Glomerular endothelial cell (primary cell): ENCODE data around the gene DNAJB4. TPM values are rescaled to one million over a fixed set of nuclear protein-coding genes. Genes with fewer than 3 reads are reported as not detected.

ENCODE experiments used
- DNase-seq: peaks from one replicate; pipeline ENCODE4 v3.0.0-alpha.2; 2011; ENCODE audit warnings: low read depth, low spot score; ENCODE audit errors: extremely low read depth
- total RNA-seq: library from RNA; depleted of rRNA; stranded (reverse); fragments of >200 nt; gene quantifications from 2 replicates; pipeline ENCODE4 v1.2.3, GENCODE V29; 2015

DNAJB4 gene
- total RNA-seq, 1 donor from 2014 or later, result 41.1 TPM

DNA sequence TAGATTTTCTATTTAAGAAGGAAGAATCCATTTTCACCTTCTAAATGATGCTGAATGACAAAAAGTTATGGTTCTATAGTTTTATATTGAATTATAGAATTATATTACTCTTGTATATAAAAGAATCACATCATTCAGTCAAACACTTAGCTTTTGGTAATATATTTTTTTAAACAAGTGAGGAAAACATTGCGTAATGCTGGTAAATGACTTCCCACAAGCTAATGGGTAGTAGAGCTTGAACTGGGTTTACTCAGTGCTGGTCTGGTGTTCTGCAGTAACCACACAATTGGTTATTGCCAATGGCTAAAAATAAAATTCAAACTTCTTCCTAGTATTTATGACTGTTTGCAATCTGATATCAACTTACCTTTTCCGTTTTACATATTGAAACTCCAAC is 30.4 kb downstream of the DNAJB4 start:
- DNase-seq, result no peak

DNA sequence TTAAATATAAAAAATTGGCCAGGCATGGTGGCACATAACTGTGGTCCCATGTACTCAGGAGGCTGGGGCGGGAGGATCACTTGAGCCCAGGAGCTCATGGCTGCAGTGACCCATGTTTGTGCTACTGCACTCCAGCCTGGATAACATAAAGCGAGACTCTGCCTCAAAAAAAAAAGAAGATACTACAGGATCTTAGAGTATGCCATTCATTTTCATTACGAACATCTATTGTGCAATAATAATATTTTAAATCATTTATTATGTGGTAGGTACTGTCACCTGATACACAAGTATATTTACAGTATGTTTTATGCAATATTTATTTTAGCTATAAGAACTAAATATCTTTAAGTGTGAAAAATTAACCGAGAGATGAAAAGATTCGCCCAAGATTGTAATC is 31.7 kb downstream of the DNAJB4 start:
- DNase-seq, result no peak

DNA sequence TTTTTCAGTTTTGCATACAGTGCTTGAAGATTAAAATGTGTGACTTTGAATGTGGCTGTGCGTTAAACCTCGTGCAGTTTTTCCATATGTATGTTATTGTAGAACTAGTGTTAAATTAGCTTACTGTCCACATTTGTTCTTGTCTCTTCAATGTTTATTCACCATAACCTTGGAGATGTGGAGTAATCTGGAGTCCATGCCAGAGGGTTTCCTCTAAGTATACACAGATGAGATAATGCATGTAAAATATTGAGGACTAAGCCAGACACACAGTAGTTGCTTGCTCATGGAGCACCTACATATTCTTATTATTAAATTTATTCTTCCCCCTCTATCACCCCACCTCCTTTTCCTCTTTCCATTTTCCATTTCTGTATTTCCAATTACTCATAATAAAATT is 33.3 kb downstream of the DNAJB4 start:
- DNase-seq, result no peak

DNA sequence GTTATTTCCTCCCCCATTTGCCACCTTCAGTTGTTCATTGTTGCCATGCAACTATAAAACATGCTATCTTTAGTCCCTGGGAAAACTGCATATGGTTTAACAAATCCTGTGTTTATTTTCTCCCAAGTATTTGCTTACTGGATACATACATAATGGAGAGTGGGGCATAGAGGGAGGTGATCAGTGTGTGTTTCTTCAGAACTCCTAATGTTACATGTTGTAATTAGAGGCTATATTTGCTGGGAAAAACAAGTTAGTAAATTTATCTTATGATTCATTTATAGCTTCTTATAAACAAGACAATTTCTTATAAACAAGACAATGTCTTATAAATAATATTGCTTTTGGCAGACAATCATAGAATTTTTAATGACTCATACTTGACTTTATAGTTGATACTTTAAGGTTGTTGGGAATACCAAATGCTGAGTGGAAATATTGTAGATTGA is 33.8 kb downstream of the DNAJB4 start:
- no peak for DNase-seq

DNA sequence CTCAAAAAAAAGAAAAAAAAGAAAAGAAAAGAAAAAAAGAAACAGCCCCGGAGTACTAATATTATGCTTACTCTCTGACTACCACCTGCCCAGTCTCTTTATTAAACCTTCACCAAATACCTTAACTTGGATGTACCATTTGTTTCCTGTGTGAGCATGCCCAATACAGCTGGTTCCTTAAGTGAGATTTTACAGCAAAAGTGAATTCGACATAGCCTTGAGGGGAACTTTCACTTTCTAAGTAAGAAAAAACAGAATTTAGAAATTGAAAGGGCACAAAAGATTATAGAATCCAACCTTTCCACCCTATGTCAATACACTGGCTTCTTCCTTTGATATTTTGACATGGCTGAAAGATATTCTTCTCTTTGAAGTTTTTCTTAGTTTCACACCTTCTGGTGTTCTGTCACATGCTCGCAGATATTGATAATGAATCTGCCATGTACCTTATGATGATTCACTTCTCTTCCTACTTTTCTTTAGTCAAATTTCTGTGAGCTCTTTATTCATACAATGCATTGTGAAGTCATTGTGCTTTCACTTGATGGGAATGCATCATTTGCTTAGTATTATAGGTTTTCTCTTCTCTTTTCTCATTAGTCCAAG is 35.8 kb downstream of the DNAJB4 start:
- no peak for DNase-seq

DNA sequence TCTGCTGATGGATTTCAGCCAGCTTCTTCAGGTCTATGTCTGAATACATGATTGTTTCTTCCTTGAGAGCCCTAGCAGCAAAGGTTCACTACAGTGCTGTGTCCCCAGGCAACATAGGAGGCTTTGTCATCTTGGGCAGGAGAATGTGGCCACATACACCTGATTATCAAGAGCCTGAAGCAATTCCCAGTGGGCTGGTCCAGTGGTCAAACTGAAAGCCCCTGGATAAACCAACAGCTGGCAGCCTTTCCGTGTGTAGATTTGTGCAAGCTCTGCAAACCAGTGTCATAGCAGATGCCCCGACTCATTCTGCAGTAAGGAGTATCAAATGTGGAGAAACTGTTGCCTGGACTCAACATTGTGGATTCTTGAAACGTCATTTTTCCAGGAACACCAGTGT is 38.7 kb downstream of the DNAJB4 start:
- no peak for DNase-seq

DNA sequence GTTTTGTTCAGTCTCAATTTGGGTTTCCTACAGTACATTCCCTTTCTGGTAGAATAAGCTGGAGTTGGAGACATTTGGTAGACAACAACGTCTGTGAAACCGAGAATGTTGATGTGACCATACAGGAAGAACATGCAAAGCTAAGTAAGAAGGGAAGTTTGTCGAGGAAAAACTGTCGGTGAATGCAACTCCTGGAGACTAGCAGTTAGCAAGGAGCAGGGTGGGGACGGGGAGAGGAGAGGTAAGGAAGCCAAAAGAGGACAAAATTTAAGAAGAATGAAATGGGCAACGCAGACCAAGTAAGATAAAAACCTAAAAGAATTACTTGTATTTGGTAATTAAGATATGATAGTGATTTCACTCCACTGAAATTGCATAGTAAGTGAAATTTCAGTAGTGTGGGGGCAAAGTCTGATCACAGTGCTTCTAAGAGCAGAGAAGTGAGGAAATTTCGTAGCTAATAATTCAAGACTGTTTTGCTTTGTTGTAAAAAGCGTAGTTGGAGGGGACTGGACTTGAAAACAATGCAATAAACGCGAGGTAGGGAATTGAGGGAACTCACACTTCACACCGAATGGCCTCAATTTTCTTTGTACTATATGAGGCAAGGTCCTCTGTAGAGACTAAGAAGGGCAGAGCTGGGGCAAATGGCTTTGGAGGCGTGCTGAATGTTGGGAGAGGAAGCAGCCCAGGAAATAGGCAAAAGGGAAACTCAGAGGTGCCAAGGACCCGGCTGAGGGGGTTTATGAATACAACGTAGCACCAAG is 40.2 kb downstream of the DNAJB4 start:
- no peak for DNase-seq

DNA sequence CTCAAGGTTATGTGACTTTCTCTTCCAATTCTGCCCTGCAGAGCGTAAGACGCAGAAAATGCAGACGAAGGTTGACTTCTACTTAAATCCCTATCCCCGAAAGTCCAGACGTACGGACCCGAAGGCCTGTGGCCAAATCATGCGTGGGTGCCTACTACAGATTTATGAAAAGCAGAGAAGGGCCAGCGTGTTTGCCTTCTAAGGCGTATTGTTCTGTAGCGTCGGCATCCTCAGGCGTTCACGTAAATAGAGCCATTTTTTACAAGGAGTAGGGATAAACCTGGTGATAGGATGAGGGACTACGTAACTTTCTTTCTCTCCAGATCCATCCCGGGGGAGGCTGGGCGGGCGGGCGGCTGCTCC is 40.8 kb downstream of the DNAJB4 start:
- DNase-seq, result no peak

DNA sequence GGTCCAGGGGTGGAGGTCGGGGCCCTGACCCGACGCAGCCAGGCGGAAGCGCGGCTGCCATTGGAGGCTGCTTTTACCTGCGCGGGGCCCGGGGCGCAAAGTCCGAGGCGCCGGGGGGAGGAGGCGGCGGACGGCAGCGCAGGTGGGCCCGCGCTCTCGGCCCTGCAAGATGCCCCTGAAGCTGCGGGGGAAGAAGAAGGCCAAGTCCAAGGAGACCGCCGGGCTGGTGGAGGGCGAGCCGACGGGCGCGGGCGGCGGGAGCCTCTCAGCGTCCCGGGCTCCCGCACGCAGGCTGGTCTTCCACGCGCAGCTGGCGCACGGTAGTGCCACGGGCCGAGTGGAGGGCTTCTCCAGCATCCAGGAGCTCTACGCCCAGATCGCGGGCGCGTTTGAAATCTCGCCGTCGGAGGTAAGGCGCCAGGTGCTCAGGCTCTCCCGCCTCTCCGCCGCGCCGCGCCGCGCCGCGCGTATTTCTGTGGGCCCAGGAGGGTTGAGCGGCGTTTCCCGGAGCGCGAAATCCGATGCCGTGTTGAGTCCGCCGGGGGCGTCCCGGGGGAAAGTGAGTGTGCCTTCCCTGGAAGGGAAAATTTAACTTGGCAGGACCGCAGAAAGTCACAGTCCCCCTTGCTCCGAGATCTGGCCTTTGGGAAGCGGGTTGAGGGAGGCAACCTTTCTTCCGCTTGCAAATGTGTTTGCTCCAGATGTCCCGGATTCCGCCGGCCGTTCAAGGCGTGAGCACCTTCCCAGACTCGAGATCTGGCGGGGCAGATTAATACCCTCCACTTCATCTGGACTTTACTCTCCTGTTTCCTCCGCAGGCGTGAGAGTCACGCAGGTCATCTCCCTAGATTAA is 41.4 kb downstream of the DNAJB4 start, which contains the start of gene GIPC2:
GIPC2 (plus strand) TSS at position 41 of the 853 bp plus-strand sequence; CDS start at position 170, 129 bp downstream.
- no peak for DNase-seq

DNA sequence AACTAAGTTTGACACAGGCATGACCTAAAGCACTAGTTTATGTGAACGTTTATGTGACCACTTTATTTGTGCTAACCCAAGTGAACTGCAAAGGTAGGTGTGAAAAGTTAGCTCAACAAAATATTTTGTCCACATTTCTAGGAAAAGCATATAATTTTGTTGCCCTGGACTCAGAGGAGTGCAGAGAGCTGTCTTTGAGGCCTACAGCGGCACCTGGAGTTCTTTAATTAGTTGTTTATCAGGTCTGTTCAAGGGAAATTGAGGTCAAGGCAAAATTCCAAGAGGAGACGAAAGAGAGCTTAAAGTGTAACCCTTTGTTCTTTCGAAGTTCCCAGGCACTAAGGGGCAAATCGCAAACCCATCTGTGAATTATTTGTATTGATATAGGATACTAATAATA is 42.4 kb downstream of the DNAJB4 start:
- DNase-seq, result no peak

DNA sequence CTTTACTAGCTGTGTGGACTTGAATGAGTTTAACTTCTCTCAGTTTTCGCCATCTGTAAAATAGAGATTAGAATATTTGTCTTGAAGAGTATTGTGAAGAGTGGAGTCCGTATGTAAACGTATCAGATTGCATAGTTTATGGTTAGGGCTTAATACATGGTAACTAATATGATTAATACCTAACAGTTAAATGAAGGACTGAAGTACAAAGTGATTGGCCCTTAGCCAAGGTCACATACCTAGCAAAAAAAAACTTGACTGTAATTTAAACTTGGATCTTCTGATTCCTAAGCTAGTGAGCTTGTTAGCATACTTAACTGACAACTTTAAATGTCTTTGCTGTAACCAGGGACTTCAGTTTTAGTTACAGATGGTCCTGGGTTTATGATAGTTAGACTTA is 42.9 kb downstream of the DNAJB4 start:
- DNase-seq, result no peak

DNA sequence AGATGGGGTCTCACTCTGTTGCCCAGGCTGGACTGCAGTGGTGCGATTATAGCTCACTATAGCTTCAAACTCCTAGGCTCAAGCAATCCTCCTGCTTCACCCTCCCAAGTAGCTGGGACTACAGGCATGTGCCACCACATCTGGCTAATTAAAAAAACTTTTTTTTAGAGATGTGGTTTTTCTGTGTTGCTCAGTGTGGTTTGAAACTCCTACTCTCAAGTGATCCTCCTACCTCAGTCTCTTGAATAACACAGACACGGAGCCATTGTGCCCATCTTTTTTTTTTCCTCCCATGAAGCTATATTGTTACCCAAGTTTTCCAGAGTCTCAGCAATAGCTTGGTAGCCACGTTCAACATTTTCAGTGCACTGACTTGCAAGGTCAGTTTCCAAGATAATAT is 43.7 kb downstream of the DNAJB4 start:
- no peak for DNase-seq

DNA sequence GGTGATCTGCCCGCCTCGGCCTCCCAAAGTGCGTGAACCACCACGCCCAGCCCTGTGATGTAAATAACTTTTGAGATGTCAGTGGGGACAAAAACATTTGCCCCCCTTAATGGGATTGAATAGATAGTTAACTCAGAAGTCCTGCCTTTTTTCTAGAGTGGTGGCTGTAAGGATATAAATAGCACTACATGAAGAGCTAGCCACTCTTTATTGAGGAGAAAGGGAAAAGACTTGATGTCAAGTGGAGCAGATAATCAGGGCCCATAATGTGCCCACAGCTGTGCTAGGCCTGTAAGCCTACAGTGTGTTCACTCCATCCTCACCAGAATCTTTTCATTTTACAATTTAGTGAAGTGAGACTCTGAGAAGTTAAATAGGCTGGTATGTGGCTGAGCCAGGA is 44.7 kb downstream of the DNAJB4 start:
- no peak for DNase-seq

DNA sequence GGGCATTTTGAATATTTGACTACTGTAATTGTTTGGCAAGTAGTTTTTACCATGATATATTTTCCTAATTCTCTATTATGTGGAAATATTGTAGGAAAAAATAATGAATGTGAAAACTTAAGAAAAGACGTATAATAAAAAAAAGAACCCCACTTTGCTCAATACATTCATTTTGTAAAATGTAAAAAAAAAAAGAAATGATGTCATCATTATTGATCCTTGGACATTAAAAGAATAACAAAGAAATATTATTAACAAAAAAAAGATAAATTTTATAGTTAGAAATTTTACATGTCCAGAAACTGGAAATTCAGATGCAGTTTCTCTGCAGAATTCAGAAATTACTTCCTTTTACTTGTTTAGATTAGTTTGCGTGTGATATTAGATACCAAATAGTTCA is 46.3 kb downstream of the DNAJB4 start:
- DNase-seq, result no peak

DNA sequence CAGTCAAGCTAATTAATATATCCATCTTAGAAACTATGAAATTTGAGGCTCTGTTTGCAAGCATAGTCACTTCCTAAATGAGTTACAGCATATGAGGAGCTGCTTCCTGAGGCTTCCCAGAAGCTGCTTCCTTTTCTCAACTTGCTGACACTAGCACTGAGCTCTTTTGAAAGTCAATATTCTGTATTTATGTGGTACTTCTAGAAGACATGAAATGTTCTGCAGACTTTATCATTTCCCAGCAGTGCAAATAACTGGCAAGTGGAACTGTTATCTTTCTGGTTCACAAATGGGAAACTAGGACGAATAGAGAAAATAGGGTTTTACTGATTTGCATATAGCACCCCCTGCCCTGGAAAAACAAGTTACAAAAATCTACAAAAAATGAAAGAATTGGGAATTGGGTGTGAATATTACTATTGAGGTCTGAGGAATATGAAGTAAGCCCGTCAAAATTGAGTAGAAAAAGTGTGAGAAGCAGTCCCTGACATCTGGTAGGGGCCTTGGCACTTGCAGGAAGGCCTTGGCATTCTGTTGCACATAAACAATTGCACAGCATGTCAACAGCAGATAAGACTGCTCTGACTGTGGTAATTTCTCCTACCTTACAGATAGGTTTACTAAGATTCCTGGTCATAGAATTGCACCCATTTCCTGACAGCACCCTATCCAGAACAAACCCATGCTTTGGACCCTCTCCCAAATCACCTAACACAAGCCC is 48.1 kb downstream of the DNAJB4 start:
- DNase-seq, result no peak

DNA sequence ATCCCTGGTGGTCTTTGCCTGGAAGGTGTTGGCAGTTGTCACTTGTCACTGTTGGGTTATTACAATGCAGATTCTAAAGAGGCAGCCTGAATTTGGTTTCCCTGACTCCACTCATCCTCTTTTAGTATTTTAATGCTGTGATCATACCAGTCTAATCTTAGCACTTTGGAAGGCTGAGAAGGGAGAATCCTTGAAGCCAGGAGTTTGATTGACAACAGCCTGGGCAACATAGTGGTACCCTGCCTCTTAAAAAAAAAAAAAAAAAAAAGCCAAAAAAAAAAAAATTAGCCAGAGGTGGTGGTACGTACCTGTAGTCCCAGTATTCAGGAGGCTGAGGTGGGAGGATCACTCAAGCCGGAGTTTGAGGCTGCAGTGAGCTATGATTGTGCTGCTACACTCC is 48.8 kb downstream of the DNAJB4 start:
- DNase-seq, result no peak

DNA sequence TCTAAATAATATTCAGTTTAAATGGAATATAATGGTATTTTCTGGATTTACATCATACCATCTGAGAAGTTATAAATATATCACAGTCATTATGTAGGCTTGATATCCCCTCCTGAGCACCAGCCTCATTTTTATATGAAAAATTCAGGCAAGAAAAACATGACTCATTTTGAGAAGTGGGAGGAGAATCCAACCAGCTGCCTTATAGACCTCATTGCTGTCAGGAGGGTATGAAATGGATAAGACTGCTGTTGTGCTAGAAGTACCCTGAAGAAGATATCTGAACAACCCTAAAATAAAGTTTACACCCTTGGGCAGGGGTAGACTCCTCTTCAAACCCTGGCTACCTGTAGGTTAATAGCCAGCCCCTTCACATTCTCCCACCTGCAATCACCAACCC is 49.8 kb downstream of the DNAJB4 start:
- no peak for DNase-seq

DNA sequence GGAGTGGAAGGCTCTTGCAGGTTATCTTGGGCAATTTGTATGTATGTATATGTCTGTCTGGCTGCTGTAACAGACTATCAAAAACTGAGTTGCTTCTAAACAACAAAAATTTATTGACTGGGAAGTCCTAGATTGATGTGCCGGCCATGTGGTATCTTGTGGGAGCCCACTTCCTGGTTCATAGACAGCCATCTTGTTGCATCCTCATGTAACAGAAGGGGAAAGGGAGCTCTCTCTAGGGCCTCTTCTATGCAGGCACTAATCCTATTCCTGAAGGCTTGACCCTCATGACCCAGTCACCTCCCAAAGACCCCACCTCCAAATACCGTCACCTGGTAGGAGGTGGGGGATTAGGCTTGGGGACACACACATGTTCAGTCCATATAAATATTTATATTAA is 50.2 kb downstream of the DNAJB4 start:
- no peak for DNase-seq

DNA sequence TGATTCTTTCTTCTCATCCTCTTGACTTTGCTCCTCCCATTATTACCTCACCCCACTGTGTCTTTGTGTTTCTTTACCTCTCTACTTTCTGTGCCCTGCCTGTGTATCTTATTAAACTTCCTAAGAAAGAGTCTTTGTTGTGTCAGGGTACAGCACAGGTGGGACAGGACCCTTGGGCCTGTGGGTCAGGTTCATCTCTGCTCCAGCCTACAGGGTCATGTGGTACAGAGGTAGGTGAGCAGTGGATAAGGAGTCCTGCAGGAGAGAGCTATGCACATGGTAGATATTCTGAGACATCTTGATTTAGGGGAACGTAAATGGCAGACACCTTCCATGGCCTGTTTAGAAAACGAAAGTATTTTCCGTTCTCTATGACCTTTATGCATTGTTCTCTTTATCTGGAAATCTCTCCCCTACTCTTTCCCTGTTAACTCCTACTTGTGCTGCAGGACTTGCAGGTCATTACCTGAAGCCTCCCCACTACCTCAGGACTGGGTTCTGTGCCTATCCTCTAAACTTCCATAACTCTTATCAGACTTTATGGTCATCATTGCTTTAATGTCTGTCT is 50.9 kb downstream of the DNAJB4 start:
- no peak for DNase-seq

DNA sequence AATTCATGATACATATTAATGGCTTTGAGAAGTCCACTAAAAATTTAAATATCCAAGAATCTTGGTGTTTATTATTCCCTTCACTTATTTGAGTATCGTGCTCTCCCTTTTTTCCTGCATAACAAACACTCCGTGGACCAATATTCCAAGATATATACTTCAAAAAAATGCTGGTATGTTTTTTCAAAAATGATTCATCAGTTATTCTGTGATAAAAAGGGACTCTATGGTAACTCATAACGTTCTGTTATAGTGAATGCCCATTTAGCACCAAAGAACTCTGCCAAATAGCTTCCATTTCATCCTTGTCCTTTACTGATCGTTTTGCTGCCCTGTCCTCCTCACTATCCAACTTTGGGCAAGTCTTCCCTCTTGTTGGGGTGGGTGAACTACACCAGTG is 53.9 kb downstream of the DNAJB4 start:
- no peak for DNase-seq
